Measurements from ENCODE around the gene NUDT1. TPM values are rescaled to one million over a fixed set of nuclear protein-coding genes. Genes with fewer than 3 reads are reported as not detected.

Gene NUDT1
- total and polyA plus RNA-seq, 2 donors (not counting 3 experiments of a cell fraction or from before 2014, with no cell fraction given): 23.9 to 25.9 TPM

DNA sequence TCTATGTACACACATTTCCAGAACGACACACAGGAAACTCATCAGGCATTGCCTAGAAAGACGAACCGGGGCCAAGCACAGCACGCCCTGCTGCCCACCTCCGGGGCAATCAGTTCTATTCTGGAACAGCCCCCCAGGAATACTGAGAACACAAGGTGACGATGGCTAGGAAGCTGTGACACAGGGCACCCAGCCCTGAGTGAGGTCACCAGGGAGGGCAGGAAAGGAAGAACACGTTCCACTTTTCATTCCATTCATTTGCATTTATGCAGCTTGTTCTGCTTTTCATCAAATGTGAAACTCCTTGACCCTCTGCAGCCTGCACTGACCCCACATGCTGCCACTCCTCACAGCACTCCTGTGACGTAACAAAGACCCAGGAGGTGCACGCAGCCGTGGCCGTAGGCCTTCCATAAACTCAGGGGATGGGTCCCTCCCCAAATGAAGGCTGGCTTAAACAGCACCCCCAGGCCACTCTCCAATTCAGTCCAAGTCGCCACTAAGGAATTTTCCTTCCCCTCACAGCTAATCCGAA, 38.2 kb upstream of the NUDT1 start:
- TF ChIP-seq POLR2AphosphoS5 (IDR thresholded peaks at IDR 0.05; ENCODE audit: insufficient read depth, low read depth, low read length) (no peak), POLR2A (IDR thresholded peaks at IDR 0.05; ENCODE audit: low read depth, low read length) (no peak), MYC (IDR thresholded peaks at IDR 0.05; ENCODE audit: low read depth, low read length) (no peak), JUN (IDR thresholded peaks at IDR 0.05; ENCODE audit: borderline replicate concordance, insufficient read depth, insufficient read length, low read depth) (no peak), CTCF (IDR thresholded peaks at IDR 0.05; ENCODE audit: extremely low read depth in 1 of 2, insufficient read depth in 1 of 2, low read depth in 1 of 2, low read length in 2 of 2) (no peak), GATA2 (IDR thresholded peaks at IDR 0.05; ENCODE audit: insufficient read depth, insufficient read length, low read depth, low read length) (no peak), EZH2 (IDR thresholded peaks at IDR 0.05; ENCODE audit: borderline replicate concordance, low read depth, low read length, severe bottlenecking) (no peak), FOS (IDR thresholded peaks at IDR 0.05; ENCODE audit: borderline replicate concordance, insufficient read depth, low read length) (no peak)
- TF ChIP-seq, protein P1, sequence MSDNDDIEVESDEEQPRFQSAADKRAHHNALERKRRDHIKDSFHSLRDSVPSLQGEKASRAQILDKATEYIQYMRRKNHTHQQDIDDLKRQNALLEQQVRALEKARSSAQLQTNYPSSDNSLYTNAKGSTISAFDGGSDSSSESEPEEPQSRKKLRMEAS (IDR thresholded peaks at IDR 0.05; ENCODE audit: insufficient read depth, insufficient read length): no peak
- H3K79me2 ChIP-seq (ENCODE audit: control insufficient read depth, insufficient read depth, low read length): no peaks in the 10 kb centered on the region
- H3K9me3 ChIP-seq (replicated peaks; ENCODE audit: control insufficient read depth, insufficient read depth, low read length): no peaks in the 10 kb centered on the region
- H3K36me3 ChIP-seq (ENCODE audit: control insufficient read depth in 2 of 2, extremely low read depth in 1 of 2, insufficient read depth in 2 of 2, low read length in 2 of 2): peaks cover 0 to 8% of the 10 kb centered on the region in 2 experiments
- no peak for FAIRE-seq
- H3K4me2 ChIP-seq (ENCODE audit: insufficient read depth, low read length): no peak overlapping the region
- ChIA-PET CTCF (interaction anchor here (0.6 to 1.6 kb wide), 4 partner anchors 14 to 539 kb away, joined by 3 to 4 read pairs (median 3); no protein-coding TSS in a partner anchor), POLR2A (no interaction called here)
- H3K27me3 ChIP-seq (ENCODE audit: control insufficient read depth in 2 of 2, insufficient read depth in 2 of 2, low read length in 2 of 2): no peaks in the 10 kb centered on the region
- H3K27ac ChIP-seq (ENCODE audit: insufficient read depth, low read depth, low read length): no peak overlapping the region
- no peak overlapping the region for H3K4me3 ChIP-seq (replicated peaks in 1 of 3; ENCODE audit: insufficient read depth in 1 of 3, low read depth in 1 of 3, low read length in 3 of 3)
- H4K20me1 ChIP-seq (replicated peaks; ENCODE audit: control insufficient read depth, extremely low read depth, insufficient read depth, low read length): no peaks in the 10 kb centered on the region
- intact Hi-C loops (cut with micrococcal nuclease) (no loop called here), dilution Hi-C loops (cut with MboI; ENCODE audit: extremely low pct_ligation_motif_present, low sequenced_read_pairs) (no loop called here)
- H3K4me1 ChIP-seq (ENCODE audit: control insufficient read depth, extremely low read depth, insufficient read depth, low read length): no peaks in the 10 kb centered on the region
- H3K9ac ChIP-seq (replicated peaks; ENCODE audit: extremely low read depth, insufficient read depth, low read length): no peak overlapping the region
- DNase-seq (ENCODE audit: low read depth, low spot score): no peak
- H2AFZ ChIP-seq (ENCODE audit: low read depth, low read length): no peak overlapping the region
- H3K9me1 ChIP-seq (replicated peaks; ENCODE audit: control insufficient read depth, extremely low read depth, insufficient read depth, low read length): no peaks in the 10 kb centered on the region
- BruUV-seq (replicated peaks): no TSS peak

Data from endothelial cell of umbilical vein (primary cell).